Stimulated activated effector memory CD8-positive, alpha-beta T cell treated with anti-CD3 and anti-CD28 coated beads, Interleukin-12 subunit alpha, Interleukin-12 subunit beta, amount 100 ng/mL, for 72 hours (primary cell): ENCODE measurements around the gene ZNF74.
"Not testable (repeated sequence)": the region's sequence is repeated elsewhere in the genome, so short reads cannot be mapped to it uniquely, and the experiment has no call there.

Experiments used
- ATAC-seq: fragments of 150-1000 bp; cut with Tn5 transposase; 2 replicates; pipeline ENCODE4 v1.10.0; 2021
- DNase-seq, 2 donors: peaks; one replicate each; pipeline ENCODE4 v3.0.0; 2021 to 2022; ENCODE audit warnings: low spot score in 2 of 2
- H3K27ac Mint-ChIP-seq: one replicate; pipeline ENCODE4 v1.8.0; 2022; ENCODE audit warnings: mild to moderate bottlenecking, mixed read lengths
- H3K36me3 Mint-ChIP-seq: one replicate; pipeline ENCODE4 v1.8.0; 2022; ENCODE audit warnings: mild to moderate bottlenecking, mixed read lengths
- H3K4me1 Mint-ChIP-seq: one replicate; pipeline ENCODE4 v1.8.0; 2022; ENCODE audit warnings: mixed read lengths
- H3K4me3 Mint-ChIP-seq: one replicate; pipeline ENCODE4 v1.8.0; 2022; ENCODE audit warnings: mild to moderate bottlenecking, mixed read lengths
- H3K9me3 Mint-ChIP-seq: one replicate; pipeline ENCODE4 v1.8.0; 2022; ENCODE audit warnings: mixed read lengths

ZNF74 gene

GRCh38 chr22:20366841-20367240, 27.1 kb upstream of the ZNF74 start:
- ATAC-seq, H3K4me1 Mint-ChIP-seq, H3K4me3 Mint-ChIP-seq, H3K36me3 Mint-ChIP-seq, DNase-seq, H3K9me3 Mint-ChIP-seq, H3K27ac Mint-ChIP-seq: not testable (repeated sequence)

GRCh38 chr22:20368875-20369274, 25.1 kb upstream of the ZNF74 start:
- ATAC-seq, H3K4me3 Mint-ChIP-seq: not testable (repeated sequence)

GRCh38 chr22:20371687-20372086, 22.3 kb upstream of the ZNF74 start:
- H3K4me1 Mint-ChIP-seq, H3K4me3 Mint-ChIP-seq, ATAC-seq, H3K36me3 Mint-ChIP-seq, H3K27ac Mint-ChIP-seq, H3K9me3 Mint-ChIP-seq, DNase-seq: not testable (repeated sequence)

More at GRCh38 chr22:20368875-20369274, 25.1 kb upstream of the ZNF74 start:
- H3K27ac Mint-ChIP-seq, DNase-seq, H3K9me3 Mint-ChIP-seq, H3K4me1 Mint-ChIP-seq, H3K36me3 Mint-ChIP-seq: not testable (repeated sequence)

- not testable (repeated sequence) for ATAC-seq, H3K9me3 Mint-ChIP-seq, H3K4me3 Mint-ChIP-seq, H3K4me1 Mint-ChIP-seq, H3K36me3 Mint-ChIP-seq, DNase-seq, H3K27ac Mint-ChIP-seq
Observed at GRCh38 chr22:20372406-20372854, 21.5 kb upstream of the ZNF74 start.

GRCh38 chr22:20373195-20373706, 20.7 kb upstream of the ZNF74 start:
- H3K27ac Mint-ChIP-seq, H3K4me1 Mint-ChIP-seq, H3K36me3 Mint-ChIP-seq, H3K9me3 Mint-ChIP-seq, DNase-seq, H3K4me3 Mint-ChIP-seq, ATAC-seq: not testable (repeated sequence)

- not testable (repeated sequence) for ATAC-seq, H3K4me3 Mint-ChIP-seq, H3K9me3 Mint-ChIP-seq, H3K27ac Mint-ChIP-seq, DNase-seq, H3K4me1 Mint-ChIP-seq, H3K36me3 Mint-ChIP-seq
Observed at GRCh38 chr22:20374130-20374529, 19.8 kb upstream of the ZNF74 start.

- H3K36me3 Mint-ChIP-seq, DNase-seq, H3K4me3 Mint-ChIP-seq, ATAC-seq, H3K4me1 Mint-ChIP-seq, H3K9me3 Mint-ChIP-seq, H3K27ac Mint-ChIP-seq: not testable (repeated sequence)
Observed at GRCh38 chr22:20376281-20376680, 17.7 kb upstream of the ZNF74 start.

DNA sequence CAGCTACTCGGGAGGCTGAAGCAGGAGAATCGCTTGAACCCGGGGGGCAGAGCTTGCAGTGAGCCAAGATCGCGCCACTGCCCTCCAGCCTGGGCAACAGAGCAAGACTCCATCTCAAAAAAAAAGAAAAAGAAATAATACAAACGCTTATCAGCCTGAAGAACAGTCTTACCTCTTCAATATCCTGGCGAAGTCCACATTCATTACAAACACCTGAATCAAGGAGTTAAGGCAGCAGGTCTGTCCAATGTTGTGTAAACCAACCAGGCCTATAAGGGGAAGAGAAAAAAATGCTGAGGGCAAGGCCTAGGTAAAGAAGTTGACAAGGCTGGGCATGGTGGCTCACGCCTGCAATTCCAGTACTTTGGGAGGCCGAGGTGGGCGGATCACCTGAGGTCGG, 17.0 kb upstream of the ZNF74 start:
- DNase-seq, H3K4me3 Mint-ChIP-seq, H3K9me3 Mint-ChIP-seq, H3K36me3 Mint-ChIP-seq, H3K27ac Mint-ChIP-seq, ATAC-seq, H3K4me1 Mint-ChIP-seq: not testable (repeated sequence)

DNA sequence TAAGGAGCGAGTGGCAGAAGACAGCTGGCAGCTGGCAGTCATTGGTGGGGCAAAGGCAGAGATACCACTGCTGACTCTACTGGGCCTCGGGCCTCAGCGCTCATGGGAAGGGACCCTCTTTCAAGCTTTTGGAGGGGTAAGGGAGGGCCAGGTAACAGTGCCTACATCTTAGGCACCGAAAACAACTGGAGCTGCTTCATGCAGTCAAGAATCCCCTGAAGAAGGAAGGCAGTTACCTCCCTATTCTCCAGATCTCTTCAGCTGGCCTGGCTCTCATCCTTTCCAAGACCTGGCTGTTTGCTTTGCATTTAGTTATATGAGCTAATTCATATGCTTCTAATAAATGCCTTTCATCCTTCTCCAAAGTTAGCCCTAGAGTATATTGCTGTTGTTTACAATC, 15.8 kb upstream of the ZNF74 start:
- ATAC-seq (no peak), DNase-seq (no peak)
- Mint-ChIP-seq H3K4me3 (no peak overlapping the region), H3K36me3 (no peaks in the 10 kb centered on the region), H3K27ac (no peak overlapping the region), H3K4me1 (no peaks in the 10 kb centered on the region), H3K9me3 (no peaks in the 10 kb centered on the region)

DNA sequence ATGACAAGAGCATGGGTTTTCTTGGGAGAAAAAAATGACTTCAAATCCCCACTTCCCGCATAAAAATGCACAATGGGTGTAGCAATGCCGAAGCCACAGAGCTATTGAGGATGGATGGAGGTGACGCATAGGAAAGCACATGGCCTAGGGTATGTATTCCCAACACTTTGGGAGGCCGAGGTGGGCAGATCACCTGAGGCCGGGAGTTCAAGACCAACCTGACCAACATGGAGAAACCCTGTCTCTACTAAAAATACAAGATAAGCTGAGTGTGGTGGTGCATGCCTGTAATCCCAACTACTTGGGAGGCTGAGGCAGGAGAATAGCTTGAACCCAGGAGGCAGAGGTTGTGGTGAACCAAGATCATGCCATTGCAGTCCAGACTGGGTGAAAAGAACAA, 15.3 kb upstream of the ZNF74 start:
- H3K4me1 Mint-ChIP-seq, H3K4me3 Mint-ChIP-seq, DNase-seq, H3K27ac Mint-ChIP-seq, ATAC-seq, H3K9me3 Mint-ChIP-seq, H3K36me3 Mint-ChIP-seq: not testable (repeated sequence)

DNA sequence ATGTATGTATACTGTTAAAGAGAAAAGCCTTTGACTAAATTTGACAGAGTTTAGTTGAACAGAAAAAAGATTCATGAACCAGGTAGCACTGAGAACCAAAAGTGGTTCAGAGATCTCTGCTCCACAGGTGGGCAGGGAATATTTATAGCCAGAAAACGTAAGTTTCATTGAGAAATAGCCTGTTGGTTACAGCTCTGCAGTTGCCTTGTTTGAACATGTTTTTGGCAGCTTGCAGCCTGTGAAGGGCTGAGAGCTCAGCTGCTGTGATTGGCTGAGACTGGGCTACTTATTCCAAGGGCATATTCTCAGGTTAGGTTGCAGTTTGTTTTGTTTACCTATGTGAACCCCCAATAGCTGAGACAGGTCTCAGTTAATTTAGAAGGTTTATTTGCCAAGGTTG, 13.5 kb upstream of the ZNF74 start:
- DNase-seq: no peak
- Mint-ChIP-seq H3K36me3 (no peaks in the 10 kb centered on the region), H3K4me1 (no peaks in the 10 kb centered on the region)

GRCh38 chr22:20383538-20383937, 10.4 kb upstream of the ZNF74 start:
- Mint-ChIP-seq H3K27ac (no peak overlapping the region), H3K36me3 (no peaks in the 10 kb centered on the region), H3K4me3 (no peak overlapping the region), H3K9me3 (no peaks in the 10 kb centered on the region), H3K4me1 (no peaks in the 10 kb centered on the region)
- no peak for ATAC-seq
- no peak for DNase-seq

More for the DNA sequence above, 13.5 kb upstream of the ZNF74 start:
- Mint-ChIP-seq H3K9me3 (no peaks in the 10 kb centered on the region), H3K4me3 (no peak overlapping the region), H3K27ac (no peak overlapping the region)
- ATAC-seq: no peak

GRCh38 chr22:20384171-20384570, 9.8 kb upstream of the ZNF74 start:
- Mint-ChIP-seq H3K27ac (no peak overlapping the region), H3K4me1 (no peaks in the 10 kb centered on the region), H3K36me3 (no peaks in the 10 kb centered on the region), H3K9me3 (no peaks in the 10 kb centered on the region), H3K4me3 (no peak overlapping the region)
- DNase-seq (no peak), ATAC-seq (no peak)

DNA sequence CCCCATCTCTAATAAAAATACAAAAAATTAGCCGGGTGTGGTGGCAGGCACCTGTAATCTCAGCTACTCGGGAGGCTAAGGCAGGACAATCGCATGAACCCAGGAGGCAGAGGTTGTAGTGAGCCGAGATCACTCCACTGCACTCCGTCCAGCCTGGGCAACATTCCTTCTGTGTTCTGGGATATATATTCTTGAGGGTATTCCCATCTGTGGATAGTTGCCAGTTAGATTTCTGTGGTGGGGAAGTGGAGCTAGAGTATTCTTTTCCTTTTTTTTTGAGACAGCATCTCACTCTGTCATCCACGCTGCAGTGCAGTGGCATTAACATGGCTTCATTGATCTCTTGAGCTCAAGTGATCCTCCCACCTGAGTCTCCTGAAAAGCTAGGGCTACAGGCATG, 9.1 kb upstream of the ZNF74 start:
- no peak overlapping the region for H3K4me3 Mint-ChIP-seq
- no peak for DNase-seq
- no peaks in the 10 kb centered on the region for H3K4me1 Mint-ChIP-seq
- H3K27ac Mint-ChIP-seq: no peak overlapping the region
- ATAC-seq: no peak
- no peaks in the 10 kb centered on the region for H3K36me3 Mint-ChIP-seq
- H3K9me3 Mint-ChIP-seq: no peaks in the 10 kb centered on the region

DNA sequence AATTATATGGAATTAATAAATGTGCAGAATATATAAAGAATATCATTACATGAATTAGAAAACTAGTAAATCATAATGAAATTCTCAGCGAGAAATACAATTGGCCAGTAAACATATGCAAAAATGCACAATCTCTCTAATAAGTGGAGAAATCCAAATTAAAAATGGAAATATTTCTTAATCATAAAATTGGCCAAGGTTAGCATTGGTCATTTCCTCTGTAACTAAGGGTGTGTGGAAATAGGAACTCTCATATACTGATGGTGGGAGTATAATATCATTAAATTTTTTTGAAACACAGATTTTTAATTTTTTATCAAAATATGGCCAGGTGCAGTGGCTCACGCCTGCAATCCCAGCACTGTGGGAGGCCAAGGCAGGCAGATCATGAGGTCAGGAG, 7.6 kb upstream of the ZNF74 start:
- no peak for ATAC-seq
- H3K36me3 Mint-ChIP-seq: no peaks in the 10 kb centered on the region
- no peak overlapping the region for H3K27ac Mint-ChIP-seq
- H3K9me3 Mint-ChIP-seq: no peaks in the 10 kb centered on the region
- no peaks in the 10 kb centered on the region for H3K4me1 Mint-ChIP-seq
- no peak overlapping the region for H3K4me3 Mint-ChIP-seq
- no peak for DNase-seq

DNA sequence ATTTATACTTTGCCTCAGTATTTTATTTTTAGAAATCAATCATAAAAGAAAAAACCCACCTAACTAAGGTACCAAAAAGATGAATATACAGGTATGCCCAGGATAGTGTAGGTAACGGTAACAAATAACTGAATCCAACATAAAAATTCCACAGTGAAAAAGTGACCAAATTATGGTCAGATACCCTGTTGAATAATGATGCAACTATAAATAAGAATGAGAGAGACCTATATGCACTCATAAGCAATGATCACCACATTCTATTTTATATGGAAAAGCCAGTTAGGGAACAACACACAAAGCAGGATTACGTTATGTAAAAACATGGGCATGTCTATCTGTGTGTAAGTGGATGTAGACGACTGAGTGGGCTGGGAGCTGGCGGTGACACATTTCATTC, 7.0 kb upstream of the ZNF74 start:
- ATAC-seq (no peak), DNase-seq (no peak)
- Mint-ChIP-seq H3K36me3 (no peaks in the 10 kb centered on the region), H3K9me3 (no peaks in the 10 kb centered on the region), H3K27ac (no peak overlapping the region), H3K4me1 (no peaks in the 10 kb centered on the region), H3K4me3 (no peak overlapping the region)

GRCh38 chr22:20388200-20388599, 5.8 kb upstream of the ZNF74 start:
- Mint-ChIP-seq H3K4me1 (no peaks in the 10 kb centered on the region), H3K27ac (no peak overlapping the region), H3K4me3 (no peak overlapping the region), H3K36me3 (no peaks in the 10 kb centered on the region), H3K9me3 (no peaks in the 10 kb centered on the region)
- ATAC-seq (no peak), DNase-seq (no peak)
